Amniotic epithelial cell (primary cell): Measurements from ENCODE around the gene EXOC4.

Experiments
- DNase-seq: peaks from one replicate; pipeline ENCODE4 v3.0.0-alpha.2; 2010; ENCODE audit warnings: low read depth

The EXOC4 gene

DNA sequence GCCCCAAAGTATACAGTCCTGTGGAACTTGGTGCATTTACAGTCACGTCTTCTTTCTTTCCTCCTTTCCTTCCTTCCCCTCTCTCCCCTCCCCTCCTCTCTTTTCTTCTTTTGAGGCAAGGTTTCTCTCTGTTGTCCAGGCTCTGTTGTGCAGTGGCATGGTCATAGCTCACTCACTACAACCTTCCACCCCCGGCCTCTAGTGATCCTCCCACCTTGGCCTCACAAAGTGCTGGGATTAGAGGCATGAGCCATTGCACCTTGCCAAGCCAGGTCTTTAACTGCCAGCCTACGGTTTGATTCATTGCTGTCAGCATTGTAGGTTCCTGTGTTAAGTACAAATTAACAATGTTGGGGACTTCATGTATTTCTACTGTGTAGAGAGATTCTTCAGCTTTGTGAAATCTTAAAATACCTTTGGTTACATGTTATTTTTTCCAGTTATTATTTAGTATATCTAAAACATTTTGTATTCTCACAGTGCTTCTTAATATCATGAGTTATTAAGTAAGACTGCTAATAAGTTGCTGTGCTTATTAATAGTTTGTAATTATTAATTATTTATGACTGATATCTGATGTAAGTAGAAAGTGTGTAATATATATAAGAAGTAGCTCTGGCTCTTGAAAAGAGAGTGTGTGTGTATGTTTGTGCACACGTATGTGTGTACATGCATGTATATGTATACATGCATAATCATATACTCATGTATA, 320.8 kb downstream of the EXOC4 start:
- DNase-seq = no peak

DNA sequence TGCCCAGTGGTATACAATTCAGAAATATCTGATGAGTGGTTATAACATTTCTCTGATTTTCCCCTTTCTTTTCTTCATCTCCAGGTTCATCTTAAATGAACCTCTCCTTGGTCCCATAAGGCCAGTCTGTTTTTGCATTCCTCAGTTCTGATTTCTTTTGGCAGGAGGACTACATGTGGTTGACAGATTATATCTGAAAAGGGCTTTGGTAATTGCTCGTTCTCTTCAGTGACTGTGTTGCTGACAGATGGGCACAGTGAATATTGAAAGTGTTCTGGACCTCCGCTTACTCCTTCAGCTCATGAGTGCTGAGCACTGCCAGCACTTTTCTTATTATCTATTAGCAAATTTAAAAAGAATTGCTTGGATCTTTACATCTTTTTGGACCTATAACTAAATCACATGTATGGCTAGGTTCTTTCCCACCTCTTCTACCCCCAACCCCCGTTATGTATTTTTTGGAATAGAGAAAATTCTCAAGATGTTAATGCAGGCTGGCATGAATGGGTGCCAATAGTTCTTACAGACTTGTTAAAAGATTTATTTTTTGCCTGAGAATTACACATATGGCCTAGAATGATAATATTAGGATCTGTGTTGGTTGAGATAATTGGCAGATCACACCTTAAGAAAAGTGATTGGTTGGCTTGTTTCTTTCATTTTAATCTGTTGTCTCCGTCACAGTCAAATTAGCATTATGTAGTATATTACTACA, 323.0 kb downstream of the EXOC4 start:
- DNase-seq = no peak

- DNase-seq = no peak
Measured at GRCh38 chr7:133576612-133577168, 323.8 kb downstream of the EXOC4 start.

DNA sequence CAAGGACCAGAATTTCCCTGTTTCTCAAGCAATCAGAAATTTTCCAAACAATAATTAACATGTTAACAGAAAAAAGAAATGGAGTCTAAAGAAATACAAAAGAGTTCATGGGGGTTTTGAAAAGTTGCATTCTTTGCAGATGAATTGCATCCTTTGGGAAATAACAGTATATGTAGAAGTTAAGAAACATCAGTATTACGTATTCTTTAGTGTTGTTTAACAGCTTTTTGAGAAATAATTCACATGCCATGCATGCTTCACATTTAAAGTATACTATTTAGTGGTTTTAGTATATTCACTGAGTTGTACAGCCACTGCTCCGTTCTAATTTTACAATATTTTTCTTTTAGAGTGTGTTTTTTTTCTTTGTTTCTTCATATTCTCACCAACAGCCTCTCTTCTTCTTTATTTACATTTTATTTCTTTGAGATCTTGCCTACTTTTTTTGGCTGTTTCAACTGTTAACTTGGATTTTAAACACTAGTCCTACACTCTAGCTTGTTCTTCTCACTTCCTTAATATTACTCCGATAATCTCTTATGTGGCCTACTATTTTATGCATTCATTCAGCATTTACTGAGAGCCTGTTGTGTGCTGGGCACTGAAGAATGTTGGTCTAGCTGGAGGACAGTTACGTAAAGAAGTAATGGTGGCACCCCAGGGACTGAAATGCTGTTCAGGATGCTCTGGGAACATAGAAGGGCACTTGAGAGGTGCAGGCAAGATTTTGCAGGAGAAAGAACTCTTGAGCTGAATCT, 330.1 kb downstream of the EXOC4 start:
- peak; percentile 84 for DNase-seq

GRCh38 chr7:133583545-133584171, 330.8 kb downstream of the EXOC4 start:
- DNase-seq = no peak

GRCh38 chr7:133584956-133585668, 332.2 kb downstream of the EXOC4 start:
- peak; percentile 15 for DNase-seq

DNA sequence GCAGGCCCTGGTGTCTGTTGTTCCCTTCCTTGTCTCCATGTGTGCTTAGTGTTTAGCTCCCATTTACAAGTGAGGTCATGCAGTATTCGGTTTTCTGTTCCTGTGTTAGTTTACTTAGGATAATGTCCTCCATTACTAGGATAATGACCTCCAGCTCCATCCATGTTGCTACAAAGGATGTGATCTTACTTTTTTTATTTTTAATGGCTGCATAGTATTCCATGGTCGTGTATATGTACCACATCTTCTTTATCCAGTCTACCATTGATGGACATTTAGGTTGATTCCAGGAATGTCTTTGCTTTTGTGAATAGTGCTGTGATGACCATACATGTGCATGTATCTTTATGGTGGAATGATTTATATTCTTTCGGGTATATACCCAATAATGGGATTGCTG, 333.4 kb downstream of the EXOC4 start:
- DNase-seq = no peak

DNA sequence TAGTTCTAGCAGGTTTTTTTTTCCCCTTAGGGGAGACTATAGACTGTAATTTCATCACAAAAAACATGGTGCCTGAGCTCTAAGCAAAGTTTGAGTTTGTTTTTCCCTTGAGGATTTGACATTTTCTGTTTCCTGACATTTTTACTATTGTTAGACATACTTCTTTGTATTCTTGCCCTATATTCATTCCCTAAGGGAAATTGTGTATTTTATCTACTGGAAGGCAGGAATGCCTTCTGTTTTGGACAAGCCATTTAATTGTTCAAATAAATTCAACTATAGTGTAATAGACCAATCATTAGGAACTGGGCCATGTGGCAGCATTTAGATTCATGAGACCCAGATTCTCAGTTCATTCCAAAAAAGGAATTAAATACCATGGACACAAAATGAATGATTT, 335.0 kb downstream of the EXOC4 start:
- DNase-seq = no peak

DNA sequence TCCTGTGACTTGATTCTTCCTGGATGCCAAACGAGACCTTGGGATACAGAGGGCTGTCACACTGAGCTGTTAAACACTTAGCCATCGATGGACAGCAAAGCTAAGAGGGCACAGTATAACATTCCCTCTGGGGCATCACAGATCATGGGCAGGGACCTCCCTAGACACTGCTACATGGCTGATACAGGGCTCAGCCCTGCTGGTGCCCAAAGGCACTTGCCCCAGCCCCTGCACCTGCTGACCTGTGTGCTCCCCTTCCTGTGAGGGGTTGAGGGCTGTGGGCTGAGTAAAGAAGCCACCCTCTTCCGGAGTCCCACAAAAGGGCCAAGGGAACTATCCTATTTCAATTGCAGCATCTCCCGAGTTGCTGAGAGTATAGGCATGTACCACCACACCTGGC, 337.9 kb downstream of the EXOC4 start:
- DNase-seq = no peak

- no peak for DNase-seq
Measured at GRCh38 chr7:133591704-133592340, 338.9 kb downstream of the EXOC4 start.

GRCh38 chr7:133593561-133593960, 340.7 kb downstream of the EXOC4 start:
- DNase-seq = no peak

DNA sequence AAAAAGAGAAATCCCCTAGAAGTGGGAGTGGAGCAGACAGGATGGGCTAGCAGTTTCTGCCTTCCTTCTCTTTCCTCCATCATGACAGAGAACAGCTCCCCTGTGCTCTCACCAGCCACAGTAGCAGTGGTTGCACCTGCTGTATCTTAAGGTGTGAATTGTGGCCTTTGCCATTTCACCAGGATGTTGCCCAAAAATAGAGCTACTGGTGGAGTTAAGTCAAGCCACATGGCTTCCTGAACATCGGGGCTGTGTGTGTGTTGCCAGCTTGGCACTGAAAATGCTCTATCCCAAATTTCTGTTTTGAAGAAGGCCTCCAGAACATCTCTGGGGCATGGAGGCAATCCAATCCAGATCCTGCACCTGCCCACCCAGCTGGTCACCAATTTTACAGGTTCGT, 348.7 kb downstream of the EXOC4 start:
- no peak for DNase-seq

- peak; percentile 28 for DNase-seq
Measured at GRCh38 chr7:133602291-133602690, 349.4 kb downstream of the EXOC4 start.

GRCh38 chr7:133606991-133607390, 354.1 kb downstream of the EXOC4 start:
- no peak for DNase-seq

DNA sequence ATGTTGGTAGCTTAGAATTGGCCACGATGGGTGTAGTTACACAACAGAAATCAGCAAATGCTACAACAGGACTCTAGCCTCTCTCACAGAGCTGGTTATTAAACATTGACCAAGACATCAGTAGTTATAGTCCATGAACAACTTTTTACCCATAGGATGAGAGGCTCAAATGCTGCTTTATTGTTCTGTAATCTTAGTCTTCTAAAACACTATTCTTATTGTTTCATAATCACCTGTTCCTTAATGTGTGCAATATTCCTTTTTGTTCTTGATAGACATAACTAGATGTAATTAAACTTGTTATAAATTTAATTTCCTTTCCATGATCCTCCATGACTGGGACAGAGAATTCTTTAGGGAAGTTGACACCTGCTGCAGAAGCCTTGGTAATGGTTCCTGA, 356.9 kb downstream of the EXOC4 start:
- no peak for DNase-seq

- no peak for DNase-seq
Measured at GRCh38 chr7:133611955-133612354, 359.1 kb downstream of the EXOC4 start.

DNA sequence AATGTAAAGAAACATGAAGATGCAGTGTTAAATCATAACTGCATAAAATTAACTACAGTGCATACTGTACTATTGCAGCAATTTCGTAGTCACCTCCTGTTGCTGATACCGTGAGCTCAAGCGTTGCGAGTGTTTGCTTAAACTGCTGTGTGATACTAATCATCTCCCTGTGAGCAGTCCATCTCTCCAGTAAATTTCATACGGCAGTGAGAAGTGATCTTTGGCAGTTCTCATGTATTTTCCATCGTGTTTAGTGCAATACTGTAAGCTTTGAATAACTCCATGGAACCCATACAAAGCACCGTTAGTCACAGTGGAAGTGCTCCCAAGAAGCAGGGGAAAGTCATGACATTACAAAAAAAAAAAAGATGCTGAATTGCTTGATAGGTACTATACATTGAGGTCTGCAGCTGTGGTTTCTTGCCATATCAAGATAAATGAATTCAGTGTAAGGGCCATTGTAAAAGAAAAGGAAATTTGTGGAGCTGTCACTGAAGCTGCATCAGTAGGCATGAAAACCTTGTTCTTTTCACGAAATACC, 360.4 kb downstream of the EXOC4 start:
- peak; percentile 6 for DNase-seq

DNA sequence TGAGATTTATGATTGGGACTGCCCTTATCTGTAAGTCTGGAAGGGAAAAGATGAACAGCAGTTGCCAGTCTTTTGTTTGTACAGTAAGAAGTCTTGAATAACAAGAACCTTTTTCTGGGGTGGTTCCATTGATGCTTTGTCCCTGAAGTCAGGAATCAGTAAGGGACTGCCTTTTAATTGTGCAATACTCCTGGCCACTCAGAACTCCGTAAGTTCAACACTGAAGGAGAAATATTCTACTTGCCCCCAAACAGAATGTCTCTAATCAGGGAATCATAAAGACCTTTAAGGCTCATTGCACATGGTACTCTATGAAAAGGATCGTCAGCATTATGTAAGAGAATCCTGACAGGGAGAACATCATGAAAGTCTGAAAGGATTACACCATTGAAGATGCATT, 361.4 kb downstream of the EXOC4 start:
- DNase-seq = peak; percentile 12

- peak; percentile 3 for DNase-seq
Measured at GRCh38 chr7:133618970-133619369, 366.1 kb downstream of the EXOC4 start.

DNA sequence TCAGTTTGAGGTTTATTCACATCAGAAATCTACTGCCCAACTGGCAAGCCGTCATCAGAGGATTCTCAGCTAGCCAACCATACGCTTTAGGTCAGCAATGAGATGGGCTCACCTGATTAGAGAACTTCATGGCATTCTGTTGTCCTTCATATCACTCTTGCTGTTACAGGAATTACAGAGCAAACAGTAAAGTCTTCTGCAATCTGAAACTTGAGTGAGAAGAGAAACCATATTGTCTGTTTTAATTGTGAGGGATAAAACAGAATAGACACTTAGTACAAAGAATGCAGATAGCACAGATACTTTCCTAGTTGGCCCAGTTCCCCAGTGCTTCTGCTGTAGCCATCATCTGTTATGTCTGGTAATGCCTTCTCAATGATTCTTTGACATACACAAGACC, 366.6 kb downstream of the EXOC4 start:
- DNase-seq = no peak

GRCh38 chr7:133623721-133624120, 370.8 kb downstream of the EXOC4 start:
- no peak for DNase-seq
